Keratinocyte (primary cell): ENCODE data around the gene JAZF1. TPM values are rescaled to one million over a fixed set of nuclear protein-coding genes. Genes with fewer than 3 reads are reported as not detected.

Experiments used
- DNase-seq: peaks from one replicate; pipeline ENCODE4 v3.0.0-alpha.2; 2011; ENCODE audit warnings: low read depth, missing footprints, low spot score
- FAIRE-seq: peaks from 2 replicates; lab custom pipeline; 2011; peaks lifted over from hg19 to GRCh38; lab: Jason Lieb, UNC
- H2AFZ ChIP-seq: 2 replicates; pipeline ENCODE4 v1.6.0; 2012; ENCODE audit warnings: low read length, control low read depth, inconsistent platforms; ENCODE audit not compliant: control insufficient read depth
- H3K27ac ChIP-seq: 2 replicates; pipeline ENCODE4 v1.5.1; 2011; ENCODE audit warnings: low read length; ENCODE audit not compliant: control insufficient read depth, insufficient read depth
- H3K27me3 ChIP-seq: 3 replicates; pipeline ENCODE4 v1.6.0; 2011; ENCODE audit warnings: low read length; ENCODE audit not compliant: control insufficient read depth, insufficient read depth; ENCODE audit errors: extremely low read depth
- H3K36me3 ChIP-seq, 2 experiments: 2 replicates in 1 of 2; 3 replicates in 1 of 2; pipeline ENCODE4 v1.5.1; 2011; ENCODE audit warnings: low read length in 2 of 2, mild to moderate bottlenecking in 1 of 2; ENCODE audit not compliant: control insufficient read depth in 2 of 2, insufficient read depth in 2 of 2; ENCODE audit errors: extremely low read depth in 1 of 2
- H3K4me1 ChIP-seq: 3 replicates; pipeline ENCODE4 v1.5.1; 2011; ENCODE audit warnings: low read length; ENCODE audit not compliant: control insufficient read depth, insufficient read depth; ENCODE audit errors: extremely low read depth
- H3K4me2 ChIP-seq: 3 replicates; pipeline ENCODE4 v1.6.0; 2011; ENCODE audit warnings: low read depth, low read length; ENCODE audit not compliant: control insufficient read depth, insufficient read depth; ENCODE audit errors: extremely low read depth
- H3K4me3 ChIP-seq, 3 experiments: fragments of 200-600 bp in 1 of 3; sonication (generic) in 1 of 3; 2 replicates in 2 of 3; 3 replicates in 1 of 3; pipeline ENCODE4 v1.5.1; 2011 to 2016; ENCODE audit warnings: low read length in 3 of 3, mild to moderate bottlenecking in 3 of 3, control low read depth in 2 of 3, inconsistent platforms in 1 of 3, low read depth in 1 of 3, mixed read lengths in 1 of 3, mixed run types in 1 of 3, moderate library complexity in 1 of 3; ENCODE audit not compliant: control insufficient read depth in 2 of 3, insufficient read depth in 2 of 3; ENCODE audit errors: extremely low read depth in 1 of 3
- H3K79me2 ChIP-seq: 2 replicates; pipeline ENCODE4 v1.6.0; 2012; ENCODE audit warnings: low read length; ENCODE audit not compliant: control insufficient read depth, insufficient read depth
- H3K9ac ChIP-seq: 3 replicates; pipeline ENCODE4 v1.6.0; 2011; ENCODE audit warnings: low read length; ENCODE audit not compliant: control insufficient read depth, insufficient read depth; ENCODE audit errors: extremely low read depth
- H3K9me1 ChIP-seq: 3 replicates; pipeline ENCODE4 v1.6.0; 2011; ENCODE audit warnings: low read length; ENCODE audit not compliant: control insufficient read depth, insufficient read depth; ENCODE audit errors: extremely low read depth
- H3K9me3 ChIP-seq: 2 replicates; pipeline ENCODE4 v1.5.1; 2012; ENCODE audit warnings: low read depth, low read length; ENCODE audit not compliant: control insufficient read depth
- H4K20me1 ChIP-seq: 3 replicates; pipeline ENCODE4 v1.6.0; 2011; ENCODE audit warnings: low read length; ENCODE audit not compliant: control insufficient read depth, insufficient read depth; ENCODE audit errors: extremely low read depth
- EZH2 ChIP-seq: IDR thresholded peaks from one replicate; pipeline ENCODE4 v1.6.1; 2012; ENCODE audit warnings: inconsistent platforms, mild to moderate bottlenecking, low read length, moderate library complexity
- dilution Hi-C: fragments of 300-500 bp; cut with MboI; formaldehyde crosslinking; loops from one replicate; pipeline ENCODE4 v1.7.0; 2020; ENCODE audit warnings: low sequenced_read_pairs; ENCODE audit not compliant: extremely low pct_ligation_motif_present
- polyA plus RNA-seq, 5 experiments: library from polyadenylated mRNA; depleted of rRNA in 3 of 5; stranded (reverse) in 3 of 5; stranded (forward) in 1 of 5; unstranded in 1 of 5; fragments of >200 nt; gene quantifications; 1 replicate in 1 of 5; 2 replicates in 3 of 5; 3 replicates in 1 of 5; pipeline versions ENCODE4 v1.2.1 to v1.2.3, GENCODE V29; 2011 to 2012; ENCODE audit warnings: missing spikeins in 2 of 5, low read depth in 1 of 5, low replicate concordance in 1 of 5
- TF ChIP-seq, protein P1 (sequence below), 3 experiments: IDR thresholded peaks in 1 of 3; conservative IDR thresholded peaks in 1 of 3; optimal IDR thresholded peaks in 1 of 3; 2 replicates in 2 of 3; 3 replicates in 1 of 3; pipeline versions ENCODE3 to v1.5.1; 2011; ENCODE audit warnings: low read length in 3 of 3, mild to moderate bottlenecking in 3 of 3, moderate library complexity in 2 of 3, control low read depth in 1 of 3, inconsistent platforms in 1 of 3; ENCODE audit not compliant: insufficient read depth in 2 of 3; ENCODE audit errors: extremely low read depth in 1 of 3

JAZF1 gene
- polyA plus RNA-seq, 1 donor (not counting 4 experiments of a cell fraction or from before 2014, with no cell fraction given): 2.5 TPM

DNA sequence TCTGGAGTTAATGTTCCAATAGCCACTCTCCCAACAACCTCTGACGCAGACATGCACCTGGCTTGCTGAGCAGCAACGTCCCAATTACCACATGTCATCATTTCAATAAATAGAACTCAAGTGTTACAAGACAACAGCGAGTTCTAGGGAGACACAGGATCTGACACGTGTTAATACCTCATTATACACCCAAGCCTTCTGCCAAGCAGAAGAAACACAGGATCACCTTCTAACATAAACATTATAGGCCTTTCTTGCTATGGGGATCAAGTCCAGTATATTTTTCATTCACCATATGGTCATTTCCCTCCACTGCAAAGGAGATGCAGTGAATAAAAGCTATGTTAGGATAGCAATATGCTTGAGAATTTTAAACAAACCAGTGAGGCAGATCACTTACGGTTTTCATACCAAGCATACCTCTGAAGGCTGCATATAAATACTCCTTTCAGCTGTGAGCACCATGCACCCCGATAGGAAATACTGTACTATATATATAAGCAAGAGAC is 74.2 kb downstream of the JAZF1 start:
- H3K9me1 ChIP-seq: no peaks in the 10 kb centered on the region
- peaks cover 18% of the 10 kb centered on the region for H3K4me1 ChIP-seq
- H3K27ac ChIP-seq: no peak overlapping the region
- H4K20me1 ChIP-seq: no peaks in the 10 kb centered on the region
- H3K4me3 ChIP-seq: no peak overlapping the region
- H3K9ac ChIP-seq: no peak overlapping the region
- H3K9me3 ChIP-seq: no peaks in the 10 kb centered on the region
- no peaks in the 10 kb centered on the region for H3K27me3 ChIP-seq
- H3K36me3 ChIP-seq: no peaks in the 10 kb centered on the region
- no peak overlapping the region for H2AFZ ChIP-seq
- FAIRE-seq: no peak
- H3K79me2 ChIP-seq: no peaks in the 10 kb centered on the region
- H3K4me2 ChIP-seq: no peak overlapping the region
- dilution Hi-C loops: no loop called here
- DNase-seq: no peak
- TF ChIP-seq, protein P1, sequence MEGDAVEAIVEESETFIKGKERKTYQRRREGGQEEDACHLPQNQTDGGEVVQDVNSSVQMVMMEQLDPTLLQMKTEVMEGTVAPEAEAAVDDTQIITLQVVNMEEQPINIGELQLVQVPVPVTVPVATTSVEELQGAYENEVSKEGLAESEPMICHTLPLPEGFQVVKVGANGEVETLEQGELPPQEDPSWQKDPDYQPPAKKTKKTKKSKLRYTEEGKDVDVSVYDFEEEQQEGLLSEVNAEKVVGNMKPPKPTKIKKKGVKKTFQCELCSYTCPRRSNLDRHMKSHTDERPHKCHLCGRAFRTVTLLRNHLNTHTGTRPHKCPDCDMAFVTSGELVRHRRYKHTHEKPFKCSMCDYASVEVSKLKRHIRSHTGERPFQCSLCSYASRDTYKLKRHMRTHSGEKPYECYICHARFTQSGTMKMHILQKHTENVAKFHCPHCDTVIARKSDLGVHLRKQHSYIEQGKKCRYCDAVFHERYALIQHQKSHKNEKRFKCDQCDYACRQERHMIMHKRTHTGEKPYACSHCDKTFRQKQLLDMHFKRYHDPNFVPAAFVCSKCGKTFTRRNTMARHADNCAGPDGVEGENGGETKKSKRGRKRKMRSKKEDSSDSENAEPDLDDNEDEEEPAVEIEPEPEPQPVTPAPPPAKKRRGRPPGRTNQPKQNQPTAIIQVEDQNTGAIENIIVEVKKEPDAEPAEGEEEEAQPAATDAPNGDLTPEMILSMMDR (optimal IDR thresholded peaks at IDR 0.05 in 1 of 3, IDR thresholded peaks at IDR 0.05 in 1 of 3, conservative IDR thresholded peaks at IDR 0.05 in 1 of 3; ENCODE audit: extremely low read depth in 1 of 3, insufficient read depth in 2 of 3, low read length in 3 of 3): no peak
- TF ChIP-seq EZH2: no peak

DNA sequence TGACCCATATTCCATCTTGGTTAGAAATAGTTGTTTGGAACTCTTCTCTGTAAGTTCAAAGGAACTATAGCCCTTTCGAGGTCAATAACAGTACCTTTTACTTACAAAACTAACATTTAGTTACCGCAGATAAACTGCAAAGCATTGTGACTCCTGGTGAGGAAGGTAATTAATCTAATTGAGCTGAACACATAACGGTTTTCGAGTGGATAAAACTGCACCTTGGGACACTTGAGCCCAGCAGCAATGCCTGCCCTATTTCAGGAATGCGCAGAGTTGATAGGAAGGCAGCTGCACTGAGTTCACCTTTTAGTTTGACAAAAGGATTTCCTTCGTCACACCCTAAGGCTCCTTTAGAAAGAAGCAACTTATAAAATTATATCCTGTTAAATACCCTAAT is 75.4 kb downstream of the JAZF1 start:
- H3K4me2 ChIP-seq: no peak overlapping the region
- no peaks in the 10 kb centered on the region for H3K36me3 ChIP-seq
- no peaks in the 10 kb centered on the region for H3K27me3 ChIP-seq
- no peak overlapping the region for H2AFZ ChIP-seq
- H3K4me1 ChIP-seq: peaks cover 18% of the 10 kb centered on the region
- H3K4me3 ChIP-seq: no peak overlapping the region
- no peak for DNase-seq
- H3K79me2 ChIP-seq: no peaks in the 10 kb centered on the region
- no peak overlapping the region for H3K9ac ChIP-seq
- TF ChIP-seq EZH2: no peak
- TF ChIP-seq, protein P1 (optimal IDR thresholded peaks at IDR 0.05 in 1 of 3, IDR thresholded peaks at IDR 0.05 in 1 of 3, conservative IDR thresholded peaks at IDR 0.05 in 1 of 3; ENCODE audit: extremely low read depth in 1 of 3, insufficient read depth in 2 of 3, low read length in 3 of 3): no peak
- H3K27ac ChIP-seq: no peak overlapping the region
- H3K9me3 ChIP-seq: no peaks in the 10 kb centered on the region
- FAIRE-seq: peak; percentile 17
- H4K20me1 ChIP-seq: no peaks in the 10 kb centered on the region
- dilution Hi-C loops: no loop called here
- H3K9me1 ChIP-seq: no peaks in the 10 kb centered on the region
